ENCODE results near the gene KIF6.

KIF6 gene

GRCh38 chr6:39753725-39754045 is 28.5 kb upstream of the KIF6 start:
- DNase-seq (ENCODE audit: low read depth, low spot score), result no peak
- no peak for TF ChIP-seq CTCF (IDR thresholded peaks at IDR 0.05; ENCODE audit: low read depth, low read length)
- in situ Hi-C loops (cut with HindIII; ENCODE audit: low sequenced_read_pairs), result no loop called here
- no peak overlapping the region for H3K4me3 ChIP-seq (ENCODE audit: low read depth, low read length)

GRCh38 chr6:39752835-39753724 is 27.9 kb upstream of the KIF6 start:
- DNase-seq (ENCODE audit: low read depth, low spot score), result no peak
- H3K4me3 ChIP-seq (ENCODE audit: low read depth, low read length), result no peak overlapping the region
- in situ Hi-C loops (cut with HindIII; ENCODE audit: low sequenced_read_pairs), result no loop called here
- no peak for TF ChIP-seq CTCF (IDR thresholded peaks at IDR 0.05; ENCODE audit: low read depth, low read length)

- H3K4me3 ChIP-seq (ENCODE audit: low read depth, low read length), result no peak overlapping the region
- in situ Hi-C loops (cut with HindIII; ENCODE audit: low sequenced_read_pairs), result no loop called here
- DNase-seq (ENCODE audit: low read depth, low spot score), result no peak
- no peak for TF ChIP-seq CTCF (IDR thresholded peaks at IDR 0.05; ENCODE audit: low read depth, low read length)
These were observed 21.6 kb upstream of the KIF6 start for GRCh38 chr6:39746795-39747194.

GRCh38 chr6:39733704-39734103 is 8.5 kb upstream of the KIF6 start:
- in situ Hi-C loops (cut with HindIII; ENCODE audit: low sequenced_read_pairs), result no loop called here
- TF ChIP-seq CTCF (IDR thresholded peaks at IDR 0.05; ENCODE audit: low read depth, low read length), result no peak
- H3K4me3 ChIP-seq (ENCODE audit: low read depth, low read length), result no peak overlapping the region
- no peak for DNase-seq (ENCODE audit: low read depth, low spot score)

GRCh38 chr6:39731565-39731964 is 6.4 kb upstream of the KIF6 start:
- TF ChIP-seq CTCF (IDR thresholded peaks at IDR 0.05; ENCODE audit: low read depth, low read length), result peak; percentile 16
- in situ Hi-C loops (cut with HindIII; ENCODE audit: low sequenced_read_pairs), result no loop called here
- H3K4me3 ChIP-seq (ENCODE audit: low read depth, low read length), result no peak overlapping the region
- no peak for DNase-seq (ENCODE audit: low read depth, low spot score)

- no peak for DNase-seq (ENCODE audit: low read depth, low spot score)
- H3K4me3 ChIP-seq (ENCODE audit: low read depth, low read length), result no peak overlapping the region
- TF ChIP-seq CTCF (IDR thresholded peaks at IDR 0.05; ENCODE audit: low read depth, low read length), result no peak
- in situ Hi-C loops (cut with HindIII; ENCODE audit: low sequenced_read_pairs), result no loop called here
These were observed 4.7 kb upstream of the KIF6 start for GRCh38 chr6:39729945-39730344.

All from astrocyte of the spinal cord (primary cell).